Mammary epithelial cell (primary cell): ENCODE results near the gene SCAANT1.

ENCODE experiments used
- CTCF ChIP-seq, 2 donors: IDR thresholded peaks in 1 of 2; conservative IDR thresholded peaks in 1 of 2; 2 replicates each; pipeline ENCODE4 v1.5.1; 2011 to 2012; ENCODE audit warnings: inconsistent platforms in 2 of 2, low read length in 2 of 2, mild to moderate bottlenecking in 2 of 2, control low read depth in 1 of 2, low read depth in 1 of 2; ENCODE audit not compliant: insufficient read depth in 1 of 2; ENCODE audit errors: extremely low read depth in 1 of 2
- EZH2 ChIP-seq: IDR thresholded peaks from 2 replicates; pipeline ENCODE4 v1.6.1; 2012; ENCODE audit warnings: low read length, inconsistent platforms, borderline replicate concordance

GRCh38 chr3:63905731-63906620, 6.2 kb downstream of the SCAANT1 start:
- TF ChIP-seq CTCF (conservative IDR thresholded peaks at IDR 0.05 in 1 of 2, IDR thresholded peaks at IDR 0.05 in 1 of 2; ENCODE audit: extremely low read depth in 1 of 2, insufficient read depth in 1 of 2, low read depth in 1 of 2, low read length in 2 of 2) (no peak), EZH2 (no peak)
